HTERT RPE-1 (cell line): ENCODE results near the gene TNNI3K.
"Not testable (repeated sequence)": the region's sequence is repeated elsewhere in the genome, so short reads cannot be mapped to it uniquely, and the experiment has no call there.

Source experiments
- in situ Hi-C: fragments of 300-500 bp; cut with MboI; formaldehyde crosslinking; loops from 4 replicates; pipeline ENCODE4 v1.14.3; 2020; ENCODE audit warnings: low sequenced_read_pairs

Gene TNNI3K, protein sequence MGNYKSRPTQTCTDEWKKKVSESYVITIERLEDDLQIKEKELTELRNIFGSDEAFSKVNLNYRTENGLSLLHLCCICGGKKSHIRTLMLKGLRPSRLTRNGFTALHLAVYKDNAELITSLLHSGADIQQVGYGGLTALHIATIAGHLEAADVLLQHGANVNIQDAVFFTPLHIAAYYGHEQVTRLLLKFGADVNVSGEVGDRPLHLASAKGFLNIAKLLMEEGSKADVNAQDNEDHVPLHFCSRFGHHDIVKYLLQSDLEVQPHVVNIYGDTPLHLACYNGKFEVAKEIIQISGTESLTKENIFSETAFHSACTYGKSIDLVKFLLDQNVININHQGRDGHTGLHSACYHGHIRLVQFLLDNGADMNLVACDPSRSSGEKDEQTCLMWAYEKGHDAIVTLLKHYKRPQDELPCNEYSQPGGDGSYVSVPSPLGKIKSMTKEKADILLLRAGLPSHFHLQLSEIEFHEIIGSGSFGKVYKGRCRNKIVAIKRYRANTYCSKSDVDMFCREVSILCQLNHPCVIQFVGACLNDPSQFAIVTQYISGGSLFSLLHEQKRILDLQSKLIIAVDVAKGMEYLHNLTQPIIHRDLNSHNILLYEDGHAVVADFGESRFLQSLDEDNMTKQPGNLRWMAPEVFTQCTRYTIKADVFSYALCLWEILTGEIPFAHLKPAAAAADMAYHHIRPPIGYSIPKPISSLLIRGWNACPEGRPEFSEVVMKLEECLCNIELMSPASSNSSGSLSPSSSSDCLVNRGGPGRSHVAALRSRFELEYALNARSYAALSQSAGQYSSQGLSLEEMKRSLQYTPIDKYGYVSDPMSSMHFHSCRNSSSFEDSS

GRCh38 chr1:74235153-74235552, at the start of gene TNNI3K:
Gene TNNI3K, plus strand, starts transcription at chr1:74235387. Its CDS starts 65 bp downstream, at chr1:74235452.
- in situ Hi-C loops: no loop called here

DNA sequence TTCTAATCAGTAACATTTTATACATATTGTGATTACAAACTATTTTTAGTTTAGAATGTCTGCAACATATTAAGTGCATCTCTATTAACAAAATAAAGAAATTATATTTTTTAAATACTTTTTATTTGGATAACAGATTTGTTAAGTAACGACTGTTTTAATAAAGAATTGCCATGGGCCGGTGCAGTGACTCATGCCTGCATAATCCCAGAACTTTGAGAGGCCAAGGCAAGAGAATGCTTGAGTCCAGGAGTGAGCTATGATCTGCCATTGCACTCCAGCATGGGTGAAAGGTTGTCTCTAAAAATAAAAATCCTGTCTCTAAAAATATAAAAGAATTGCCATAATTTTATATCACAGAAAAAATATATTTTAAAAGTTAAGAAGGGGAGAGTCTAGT, 41.3 kb upstream of the TNNI3K start:
- in situ Hi-C loops: no loop called here

DNA sequence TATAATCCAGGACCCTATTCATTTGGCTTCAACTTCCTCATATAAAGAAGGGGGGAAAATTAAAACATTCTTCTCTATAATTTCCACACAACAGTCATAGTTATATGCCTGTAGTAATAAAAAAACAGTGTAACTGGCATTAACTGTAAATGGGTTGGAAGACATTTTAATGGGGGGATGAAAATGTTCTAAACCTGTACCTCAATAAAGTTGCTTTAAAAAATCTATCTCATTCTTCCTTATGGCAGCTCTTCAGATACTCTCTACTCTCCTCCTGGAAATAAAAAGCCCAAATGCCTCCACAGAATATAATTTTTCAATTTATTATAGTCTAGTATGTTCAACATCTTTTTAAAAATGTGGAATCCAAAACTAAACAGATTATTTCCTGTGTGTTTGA, 39.8 kb upstream of the TNNI3K start:
- in situ Hi-C loops: no loop called here

GRCh38 chr1:74197255-74197654, 37.9 kb upstream of the TNNI3K start:
- in situ Hi-C loops: no loop called here

- in situ Hi-C loops: no loop called here
Measured at GRCh38 chr1:74197657-74198552, 37.3 kb upstream of the TNNI3K start, which contains the start of the genes FPGT and LRRIQ3. Gene FPGT, plus strand, starts transcription at chr1:74198242. Its CDS starts 37 bp downstream, at chr1:74198279. Gene LRRIQ3, minus strand, starts transcription at chr1:74198176. Its CDS starts 14,492 bp downstream, at chr1:74183684.

DNA sequence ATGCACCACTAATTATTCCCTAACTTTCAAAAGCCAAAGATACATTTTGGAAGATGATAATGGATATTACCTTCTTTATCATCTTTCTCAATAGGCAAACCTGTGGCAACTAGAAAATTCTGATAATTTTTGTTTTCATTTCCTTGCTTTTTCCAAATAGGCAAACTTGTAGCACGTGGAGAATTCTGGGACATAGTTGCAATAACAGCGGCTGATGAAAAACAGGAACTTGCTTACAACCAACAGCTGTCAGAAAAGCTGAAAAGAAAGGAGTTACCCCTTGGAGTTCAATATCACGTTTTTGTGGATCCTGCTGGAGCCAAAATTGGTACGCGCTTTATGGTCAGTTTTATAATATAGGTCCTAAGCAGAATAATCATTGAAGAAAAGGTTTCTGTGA, 35.7 kb upstream of the TNNI3K start:
- in situ Hi-C loops: no loop called here

DNA sequence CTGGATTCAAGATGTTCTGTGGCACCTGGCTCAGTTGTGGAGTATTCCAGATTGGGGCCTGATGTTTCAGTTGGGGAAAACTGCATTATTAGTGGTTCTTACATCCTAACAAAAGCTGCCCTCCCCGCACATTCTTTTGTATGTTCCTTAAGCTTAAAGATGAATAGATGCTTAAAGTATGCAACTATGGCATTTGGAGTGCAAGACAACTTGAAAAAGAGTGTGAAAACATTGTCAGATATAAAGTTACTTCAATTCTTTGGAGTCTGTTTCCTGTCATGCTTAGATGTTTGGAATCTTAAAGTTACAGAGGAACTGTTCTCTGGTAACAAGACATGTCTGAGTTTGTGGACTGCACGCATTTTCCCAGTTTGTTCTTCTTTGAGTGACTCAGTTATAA, 29.9 kb upstream of the TNNI3K start:
- in situ Hi-C loops: no loop called here

DNA sequence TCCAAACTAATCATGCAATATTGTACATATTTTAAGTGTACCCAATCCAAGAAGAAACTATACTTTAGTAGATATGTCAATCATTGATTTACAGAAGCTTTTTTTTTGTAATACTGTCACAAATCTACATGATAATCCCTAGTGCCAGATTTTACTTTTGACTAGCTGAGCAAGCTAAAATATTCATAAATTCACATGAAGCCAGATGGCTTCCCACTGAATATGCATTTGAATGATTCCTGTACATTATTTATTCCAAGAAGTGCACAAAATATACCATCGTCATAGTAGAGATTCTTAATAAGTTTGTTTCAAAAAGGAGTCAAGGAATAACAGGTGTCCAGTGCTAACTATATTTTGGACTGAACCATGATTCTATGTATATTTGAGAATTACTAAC, 20.0 kb upstream of the TNNI3K start:
- in situ Hi-C loops: no loop called here

DNA sequence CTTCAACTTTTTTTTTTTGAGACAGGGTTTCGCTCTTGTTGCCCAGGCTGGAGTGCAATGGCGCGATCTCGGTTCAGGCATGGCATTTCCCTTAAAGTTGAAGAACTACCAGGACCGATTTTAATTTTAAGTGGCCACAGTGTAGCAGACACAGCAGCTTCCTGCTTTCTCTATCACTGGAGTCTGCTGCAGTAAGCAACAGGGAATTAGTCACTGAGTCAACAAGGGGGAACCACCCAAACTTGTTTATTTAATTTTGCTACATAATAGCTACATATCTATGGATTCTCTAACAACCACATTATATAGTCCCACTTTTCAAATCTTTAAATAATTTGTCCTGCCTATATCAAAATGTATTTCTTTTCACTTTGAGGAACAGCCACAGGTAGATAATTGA, 12.5 kb upstream of the TNNI3K start:
- in situ Hi-C loops: no loop called here

DNA sequence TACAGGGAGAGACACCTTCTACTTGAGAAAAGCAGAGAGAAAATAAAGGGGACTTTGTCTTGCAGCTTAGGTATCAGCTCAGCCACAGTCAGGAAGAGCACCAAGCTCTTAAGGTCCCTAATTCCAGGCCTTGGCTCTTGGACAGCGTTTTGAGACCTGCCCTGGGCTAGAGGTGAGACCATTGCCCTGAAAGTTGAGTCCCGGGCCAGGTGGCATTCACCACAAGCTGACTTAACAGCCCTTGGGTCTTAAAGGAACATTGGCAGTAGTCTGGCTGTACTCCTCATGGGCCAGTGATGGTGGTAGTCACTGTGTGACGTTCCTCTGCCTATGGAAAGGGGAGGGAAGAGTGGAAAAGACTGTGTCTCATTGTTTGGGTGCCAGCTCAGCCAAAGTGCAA, 11.7 kb upstream of the TNNI3K start:
- in situ Hi-C loops: no loop called here

- in situ Hi-C loops: no loop called here
Measured at GRCh38 chr1:74236440-74236839, 1.3 kb downstream of the TNNI3K start.

DNA sequence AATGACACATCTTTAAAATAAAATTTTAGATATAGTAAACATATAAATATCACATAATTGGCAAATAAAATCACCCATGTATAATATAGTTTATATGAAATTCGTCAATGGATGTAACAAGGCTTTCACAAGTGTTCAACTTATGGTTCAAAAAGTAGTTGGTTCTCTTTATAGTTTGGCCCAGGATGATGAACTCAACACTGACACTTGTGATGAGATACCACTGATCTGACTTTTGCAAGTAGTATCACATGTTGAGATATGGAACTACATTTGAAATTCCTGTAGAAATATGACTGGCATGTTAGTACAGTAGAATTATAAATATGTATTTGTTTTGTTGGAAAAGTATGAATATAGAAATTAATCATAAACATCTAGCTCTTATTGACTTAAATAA, 1.8 kb downstream of the TNNI3K start:
- in situ Hi-C loops: no loop called here

DNA sequence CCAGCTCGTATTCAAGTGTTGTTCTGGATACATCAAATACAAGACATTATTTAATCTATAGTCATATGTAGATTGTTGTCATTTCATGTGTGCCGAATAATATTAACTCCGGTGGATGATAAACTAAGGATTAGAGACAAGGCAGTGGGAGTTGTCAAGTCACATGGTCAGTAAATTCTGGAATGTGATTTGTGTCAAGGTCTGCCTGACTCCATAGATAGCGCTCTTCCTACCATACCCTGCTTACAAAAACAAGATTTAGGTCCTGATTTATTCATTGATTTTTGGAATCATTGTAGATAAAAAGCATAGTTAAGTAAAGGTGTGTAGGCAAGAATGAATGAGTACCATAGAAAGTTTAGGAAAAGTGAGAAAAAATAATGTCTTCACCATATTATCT, 2.6 kb downstream of the TNNI3K start:
- in situ Hi-C loops: no loop called here

GRCh38 chr1:74245168-74245772, 10.1 kb downstream of the TNNI3K start:
- in situ Hi-C loops: no loop called here

DNA sequence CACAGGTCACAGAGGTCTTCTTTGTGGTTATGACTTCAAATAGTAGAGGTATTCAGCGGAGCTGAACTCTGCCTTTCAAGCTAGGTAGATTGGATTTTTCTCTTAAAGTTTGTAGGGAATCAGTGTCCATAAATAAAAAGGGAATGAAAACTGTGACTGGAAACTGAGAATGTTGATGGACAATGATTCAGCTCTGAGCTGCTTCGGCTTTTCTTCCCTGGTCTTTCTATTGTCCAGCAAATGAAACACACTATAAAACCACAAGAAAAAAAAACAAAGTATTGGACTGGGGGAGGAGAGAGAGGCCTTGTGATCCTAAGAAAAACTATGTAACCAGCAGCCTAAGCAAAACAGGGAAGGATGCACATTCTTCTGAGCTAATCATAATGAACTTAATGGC, 11.1 kb downstream of the TNNI3K start:
- in situ Hi-C loops: no loop called here

DNA sequence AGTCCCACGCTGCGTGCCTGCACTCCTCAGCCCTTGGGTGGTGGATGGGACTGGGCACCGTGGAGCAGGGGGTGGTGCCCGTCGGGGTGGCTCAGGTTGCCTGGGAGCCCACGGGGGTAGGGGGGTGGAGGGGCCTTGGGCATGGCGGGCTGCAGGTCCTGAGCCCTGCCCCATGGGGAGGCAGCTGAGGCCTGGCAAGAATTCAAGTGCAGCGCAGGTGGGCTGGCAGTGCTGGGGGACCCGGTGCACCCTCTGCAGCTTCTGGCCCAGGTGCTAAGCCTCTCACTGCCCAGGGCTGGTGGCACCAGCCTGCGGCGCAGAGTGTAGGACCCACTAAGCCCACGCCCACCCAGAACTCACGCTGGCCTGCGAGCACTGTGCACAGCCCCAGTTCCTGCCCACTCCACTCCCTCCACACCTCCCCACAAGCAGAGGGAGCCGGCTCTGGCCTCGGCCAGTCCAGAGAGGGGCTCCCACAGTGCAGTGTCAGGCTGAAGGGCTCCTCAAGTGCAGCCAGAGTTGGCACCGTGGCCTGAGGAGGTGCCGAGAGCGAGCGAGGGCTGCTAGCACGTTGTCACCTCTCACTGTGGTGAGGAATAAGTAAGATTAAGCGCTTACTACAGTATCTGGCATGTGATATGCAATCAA, 12.8 kb downstream of the TNNI3K start:
- in situ Hi-C loops: no loop called here

DNA sequence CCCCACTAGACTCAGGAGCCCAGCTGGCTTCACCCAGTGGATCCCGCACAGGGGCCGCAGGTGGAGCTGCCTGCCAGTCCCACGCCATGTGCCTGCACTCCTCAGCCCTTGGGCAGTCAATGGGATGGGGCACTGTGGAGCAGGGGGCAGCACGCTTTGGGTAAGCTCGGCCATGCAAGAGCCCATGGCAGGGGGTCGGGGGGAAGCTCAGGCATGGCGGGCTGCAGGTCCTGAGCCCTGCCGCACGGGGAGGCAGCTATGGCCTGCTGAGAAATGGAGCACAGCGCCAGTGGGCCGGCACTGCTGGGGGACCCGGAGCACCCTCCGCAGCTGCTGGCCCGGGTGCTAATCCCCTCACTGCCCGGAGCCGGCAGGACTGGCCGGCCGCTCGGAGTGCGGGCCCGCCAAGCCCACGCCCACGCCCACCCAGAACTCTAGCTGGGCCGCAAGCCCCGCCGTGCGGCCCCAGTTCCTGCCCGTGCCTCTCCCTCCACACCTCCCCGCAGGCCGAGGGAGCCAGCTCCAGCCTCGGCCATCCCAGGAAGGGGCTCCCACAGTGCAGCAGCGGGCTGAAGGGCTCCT, 18.1 kb downstream of the TNNI3K start:
- in situ Hi-C loops: not testable (repeated sequence)

DNA sequence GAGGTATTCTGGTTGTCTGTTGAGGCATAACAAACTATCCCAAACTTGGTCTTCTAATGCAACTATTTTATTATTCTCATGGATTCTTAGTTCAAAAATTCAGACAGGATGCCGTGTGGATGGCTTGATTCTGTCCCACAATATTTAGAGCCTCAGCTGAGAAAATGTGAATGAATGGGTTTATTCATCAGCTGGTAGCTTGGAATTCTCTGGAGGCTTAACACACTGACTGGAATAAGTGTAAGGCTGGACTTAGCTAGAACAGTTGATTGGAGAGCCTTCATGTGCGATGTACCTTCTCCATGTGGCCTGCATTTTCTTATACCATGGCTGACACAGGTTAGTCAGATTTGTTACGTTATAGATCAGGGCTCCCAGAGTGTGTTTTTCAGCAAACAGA, 30.8 kb downstream of the TNNI3K start:
- in situ Hi-C loops: no loop called here

DNA sequence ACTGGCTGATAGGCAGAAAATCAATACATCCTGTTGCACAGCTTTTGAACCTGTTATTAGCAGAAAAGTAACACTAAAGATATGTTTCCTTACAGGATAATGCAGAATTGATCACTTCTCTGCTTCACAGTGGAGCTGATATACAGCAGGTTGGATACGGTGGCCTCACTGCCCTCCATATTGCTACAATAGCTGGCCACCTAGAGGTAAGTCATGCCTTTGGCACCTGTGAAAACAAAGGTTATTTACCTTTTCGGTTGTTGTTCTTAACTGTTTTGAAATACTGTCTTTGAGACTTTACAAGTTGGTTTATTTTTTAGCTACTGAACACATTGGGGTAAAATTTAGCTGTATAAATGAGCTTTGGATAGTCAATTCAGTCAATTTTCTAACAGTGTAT, 36.3 kb downstream of the TNNI3K start:
- in situ Hi-C loops: no loop called here
